Left hindlimb (tissue), 1 donor: ENCODE data around the gene ASPSCR1.
A peak's percentile ranks its signal among the peaks of the same experiment; 100 is the strongest.
"Not testable (repeated sequence)": the region's sequence is repeated elsewhere in the genome, so short reads cannot be mapped to it uniquely, and the experiment has no call there.

Experiments used
- DNase-seq: peaks from one replicate; pipeline ENCODE4 v3.0.0-alpha.2; 2018

ASPSCR1 gene

DNA sequence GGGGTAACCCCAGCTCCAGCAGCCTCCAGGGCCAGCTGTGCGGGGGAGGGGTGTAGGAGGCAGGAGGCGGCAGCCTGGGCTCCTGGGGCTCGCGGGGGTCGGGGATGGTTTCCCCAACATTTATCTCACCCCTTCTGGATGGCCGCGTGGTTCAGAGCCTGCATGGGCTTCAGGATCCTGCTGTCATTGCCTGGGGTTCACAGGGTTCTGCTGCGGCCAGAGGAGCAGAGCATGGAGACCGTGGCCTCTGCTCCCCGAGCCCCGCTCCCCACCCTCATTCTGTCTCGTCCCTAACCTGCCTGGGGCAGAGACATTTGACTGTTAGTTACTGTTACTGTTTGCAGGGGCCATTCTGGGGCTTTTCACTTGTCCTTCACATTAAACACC is 35.3 kb upstream of the ASPSCR1 start:
- DNase-seq: no peak

DNA sequence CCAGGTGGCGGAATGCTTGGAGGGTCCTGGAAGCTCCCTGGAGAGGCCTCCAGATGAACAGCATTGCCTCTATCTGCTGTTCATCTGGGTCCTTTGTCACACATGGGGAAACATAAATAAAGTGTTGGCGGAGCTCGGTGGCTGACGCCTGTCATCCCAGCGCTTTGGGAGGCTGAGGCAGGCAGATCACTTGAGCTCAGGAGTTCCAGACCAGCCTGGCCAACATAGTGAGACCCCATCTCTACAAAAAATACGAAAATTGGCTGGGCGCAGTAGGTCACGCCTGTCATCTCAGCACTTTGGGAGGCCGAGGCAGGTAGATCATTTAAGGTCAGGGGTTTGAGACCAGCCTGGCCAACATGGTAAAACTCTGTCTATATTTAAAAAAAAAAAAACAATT is 32.6 kb upstream of the ASPSCR1 start:
- no peak for DNase-seq

- DNase-seq: no peak
Observed at GRCh38 chr17:81947189-81947588, 30.2 kb upstream of the ASPSCR1 start, which contains the start of gene MYADML2. Gene MYADML2, minus strand, starts transcription at chr17:81947233. Its CDS starts 5,492 bp downstream, at chr17:81941741.

GRCh38 chr17:81948635-81949378 is 28.6 kb upstream of the ASPSCR1 start:
- no peak for DNase-seq

DNA sequence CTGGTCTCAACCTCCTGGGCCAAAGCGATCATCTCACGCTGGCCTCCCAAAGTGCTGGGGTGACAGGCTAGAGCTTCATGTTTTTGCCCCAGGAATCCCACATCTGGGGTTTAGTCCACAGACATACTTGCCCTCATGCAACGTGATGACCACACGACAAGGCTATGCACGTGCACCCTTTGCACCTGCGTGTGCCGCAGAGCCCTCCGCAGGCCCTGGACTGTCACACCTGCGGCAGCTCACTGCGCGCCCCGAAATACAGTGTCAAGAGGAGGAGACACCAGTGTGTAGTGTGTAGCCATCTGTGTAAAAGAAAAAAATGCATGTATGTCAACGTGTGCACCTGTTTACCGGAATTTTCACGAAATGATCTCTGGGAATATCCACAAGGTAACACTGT is 26.9 kb upstream of the ASPSCR1 start:
- DNase-seq: no peak

DNA sequence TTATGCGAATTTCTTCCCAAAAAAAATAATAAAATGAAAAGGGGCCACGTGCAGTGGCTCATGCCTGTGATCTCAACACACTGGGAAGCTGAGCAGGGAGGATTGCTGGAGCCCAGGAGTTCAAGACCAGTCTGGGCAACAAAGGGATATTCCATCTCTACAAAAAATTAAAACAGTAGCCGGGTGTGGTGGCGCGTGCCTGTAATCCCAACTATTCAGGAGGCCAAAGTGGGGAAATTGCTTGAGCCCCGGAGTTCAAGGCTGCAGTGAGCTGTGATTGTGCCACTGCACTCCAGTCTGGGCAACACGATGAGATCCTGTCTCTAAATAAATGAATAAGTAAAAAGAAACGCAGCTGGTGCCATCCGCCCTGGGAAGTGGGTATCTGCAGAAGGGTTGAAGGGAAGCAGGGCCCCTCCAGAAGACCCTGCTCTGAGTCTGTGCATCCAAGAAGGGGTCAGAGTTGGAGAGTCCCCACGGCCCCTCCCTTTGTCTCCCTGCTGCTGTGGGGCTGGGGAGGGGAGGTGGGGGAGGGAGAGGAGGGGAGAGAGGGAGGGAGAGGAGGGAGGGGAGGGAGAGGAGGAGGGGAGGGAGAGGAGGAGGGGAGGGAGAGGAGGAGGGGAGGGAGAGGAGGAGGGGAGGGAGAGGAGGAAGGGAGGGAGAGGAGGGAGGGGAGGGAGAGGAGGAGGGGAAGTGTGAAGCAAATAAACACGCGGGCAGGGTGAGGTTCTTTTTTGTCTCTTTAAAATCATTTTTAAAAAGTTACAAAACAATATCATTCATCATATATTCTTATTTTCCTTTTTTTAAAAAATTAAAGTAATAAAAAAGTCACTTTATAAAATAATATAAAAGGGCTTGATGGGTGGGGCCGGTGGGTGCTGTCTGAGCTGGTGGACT is 25.4 kb upstream of the ASPSCR1 start:
- DNase-seq: no peak

DNA sequence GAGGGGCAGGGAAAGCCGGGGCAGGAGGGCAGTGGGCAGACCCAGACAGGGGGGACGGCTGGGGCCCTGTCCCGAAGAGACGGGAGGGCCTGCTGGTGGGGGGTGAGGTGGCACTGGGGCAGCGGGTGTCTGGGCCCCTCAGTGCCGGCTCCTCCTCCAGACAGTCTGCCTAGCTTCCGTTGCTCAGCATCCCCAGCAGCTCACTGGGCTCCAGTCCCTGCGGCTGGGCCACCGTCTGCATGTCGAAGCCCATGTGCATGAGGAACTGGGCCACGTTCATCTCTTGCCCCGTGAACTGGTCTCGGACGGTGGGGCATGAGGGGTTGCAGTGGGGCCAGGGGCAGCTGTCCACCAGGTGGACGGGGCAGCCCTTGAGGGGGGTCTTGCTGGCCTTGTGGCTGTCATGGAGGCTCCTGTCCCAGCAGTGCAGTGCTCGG is 24.6 kb upstream of the ASPSCR1 start:
- peak; percentile 35 for DNase-seq

- not testable (repeated sequence) for DNase-seq
Observed at GRCh38 chr17:81953443-81953842, 24.0 kb upstream of the ASPSCR1 start.

DNA sequence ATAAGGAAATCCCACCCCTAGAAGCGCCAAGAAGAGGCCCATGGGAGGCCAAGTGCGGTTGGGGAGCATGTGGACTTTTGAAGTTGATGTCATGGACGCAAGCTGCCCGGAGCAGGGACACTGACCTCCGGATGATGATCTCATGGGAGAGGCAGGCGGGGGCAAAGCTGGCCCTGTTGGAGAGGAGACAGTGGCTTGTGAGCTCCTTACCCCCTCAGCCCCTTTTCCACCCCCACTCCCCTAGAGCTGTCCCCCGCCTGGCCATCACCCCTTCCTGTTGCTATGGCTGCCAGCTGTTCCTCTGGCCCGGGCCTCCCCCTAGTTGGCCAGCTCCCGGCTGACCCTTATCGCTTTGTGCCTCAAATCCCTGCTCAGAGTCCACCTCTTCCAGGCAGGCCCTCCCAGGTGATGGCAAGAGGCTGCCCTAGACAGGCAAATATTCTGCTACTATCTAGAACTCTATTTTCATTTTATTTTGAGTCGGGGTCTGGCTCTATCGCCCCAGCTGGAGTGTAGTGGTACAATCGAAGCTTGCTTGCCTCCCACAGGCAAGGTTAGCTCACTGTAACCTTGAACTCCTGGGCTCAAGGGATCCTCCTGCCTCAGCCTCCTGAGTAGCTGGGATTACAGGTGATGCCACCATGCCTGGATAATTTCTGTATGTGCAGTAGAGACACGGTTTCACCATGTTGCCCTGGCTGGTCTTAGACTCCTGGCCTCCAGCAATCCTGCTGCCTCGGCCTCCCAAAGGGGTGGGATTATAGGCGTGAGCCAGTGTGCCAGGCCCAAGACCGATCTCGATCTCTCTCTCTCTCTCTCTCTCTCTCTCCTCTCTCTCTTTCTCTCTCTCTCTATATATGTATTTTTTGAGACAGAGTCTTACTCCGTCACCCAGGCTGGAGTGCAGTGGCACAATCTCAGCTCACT is 23.0 kb upstream of the ASPSCR1 start:
- DNase-seq: no peak

GRCh38 chr17:81955058-81955681 is 22.3 kb upstream of the ASPSCR1 start:
- no peak for DNase-seq

GRCh38 chr17:81955756-81956544 is 21.5 kb upstream of the ASPSCR1 start:
- no peak for DNase-seq

DNA sequence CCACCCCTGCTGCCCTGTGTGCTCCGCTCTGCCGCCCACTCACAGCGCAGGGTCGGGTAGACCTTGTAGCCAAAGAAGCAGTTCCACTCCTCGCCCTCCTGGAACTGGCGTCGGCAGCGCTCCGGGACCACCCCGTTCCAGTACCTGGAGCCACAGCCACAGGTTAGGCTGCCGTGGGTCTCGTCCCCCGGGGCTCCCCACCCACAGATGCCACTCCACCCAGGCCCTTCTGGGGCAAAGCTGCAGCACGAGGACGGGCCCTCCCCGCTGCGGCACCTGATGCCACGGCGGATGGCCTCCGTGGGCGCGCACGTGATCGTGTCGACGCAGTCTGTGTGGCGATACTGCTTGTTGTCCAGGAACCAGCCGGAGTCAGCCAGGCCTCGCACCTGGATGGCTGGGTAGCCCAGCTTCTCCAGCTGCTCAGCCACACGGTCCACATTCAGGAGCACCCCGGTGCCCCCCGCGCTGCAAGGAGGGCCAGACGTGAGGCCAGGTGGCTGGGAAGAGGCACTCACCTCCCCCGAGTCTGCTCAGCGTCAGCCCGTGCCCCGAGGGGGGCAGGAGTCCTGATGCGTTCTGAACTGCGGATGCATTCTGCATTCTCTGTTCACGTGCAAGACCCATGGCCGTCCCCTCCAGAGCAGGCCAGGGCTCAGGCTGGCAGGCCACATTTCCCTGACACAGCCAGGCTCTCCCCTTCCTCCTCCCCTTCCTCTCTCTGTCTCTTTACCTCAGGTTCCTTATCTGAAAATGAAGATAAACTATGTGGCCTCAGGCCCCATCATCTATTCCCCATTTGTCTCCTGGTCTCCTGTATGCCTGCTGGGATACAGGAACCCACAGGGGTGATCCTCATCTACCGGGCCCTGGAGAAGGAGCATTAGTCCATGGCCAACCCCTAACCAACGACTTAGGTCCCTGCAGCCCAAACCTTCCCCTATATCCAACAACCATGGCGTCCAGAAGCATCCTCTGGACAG is 20.5 kb upstream of the ASPSCR1 start:
- no peak for DNase-seq

DNA sequence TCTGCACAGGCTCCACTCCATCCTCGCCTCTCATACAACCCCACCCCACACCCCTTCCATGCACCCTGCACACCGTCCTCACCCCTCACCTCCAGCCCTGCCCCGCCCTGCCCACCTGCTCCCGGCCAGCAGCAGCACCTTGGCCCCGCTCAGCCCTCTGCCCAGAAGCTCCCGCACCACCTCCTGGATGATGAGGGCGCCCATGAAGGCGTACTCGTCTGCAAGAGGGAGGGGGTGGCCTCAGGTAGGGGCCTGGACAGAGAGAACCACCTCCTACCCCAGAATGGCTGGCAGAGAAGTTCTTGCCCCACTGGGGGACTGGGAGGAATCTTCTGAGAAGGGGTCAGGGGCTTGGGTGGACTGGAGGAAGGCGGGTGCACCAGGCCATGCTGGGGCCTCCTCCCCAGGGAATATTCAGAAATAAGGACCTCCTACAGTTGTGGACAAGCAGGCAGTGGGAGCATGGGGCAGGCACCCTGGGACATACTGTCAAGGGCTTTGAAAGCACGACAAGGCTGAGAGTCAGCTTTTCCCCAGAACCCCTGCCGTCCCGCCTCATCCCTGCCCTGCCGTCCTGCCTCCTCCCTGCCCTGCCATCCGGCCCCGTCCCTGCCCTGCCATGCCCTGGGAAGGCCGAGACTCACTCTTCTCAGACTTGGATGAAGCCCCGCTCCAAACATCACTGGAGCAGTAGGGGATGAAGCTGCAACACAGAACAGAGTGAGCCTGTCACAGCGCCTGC is 19.6 kb upstream of the ASPSCR1 start:
- DNase-seq: no peak

DNA sequence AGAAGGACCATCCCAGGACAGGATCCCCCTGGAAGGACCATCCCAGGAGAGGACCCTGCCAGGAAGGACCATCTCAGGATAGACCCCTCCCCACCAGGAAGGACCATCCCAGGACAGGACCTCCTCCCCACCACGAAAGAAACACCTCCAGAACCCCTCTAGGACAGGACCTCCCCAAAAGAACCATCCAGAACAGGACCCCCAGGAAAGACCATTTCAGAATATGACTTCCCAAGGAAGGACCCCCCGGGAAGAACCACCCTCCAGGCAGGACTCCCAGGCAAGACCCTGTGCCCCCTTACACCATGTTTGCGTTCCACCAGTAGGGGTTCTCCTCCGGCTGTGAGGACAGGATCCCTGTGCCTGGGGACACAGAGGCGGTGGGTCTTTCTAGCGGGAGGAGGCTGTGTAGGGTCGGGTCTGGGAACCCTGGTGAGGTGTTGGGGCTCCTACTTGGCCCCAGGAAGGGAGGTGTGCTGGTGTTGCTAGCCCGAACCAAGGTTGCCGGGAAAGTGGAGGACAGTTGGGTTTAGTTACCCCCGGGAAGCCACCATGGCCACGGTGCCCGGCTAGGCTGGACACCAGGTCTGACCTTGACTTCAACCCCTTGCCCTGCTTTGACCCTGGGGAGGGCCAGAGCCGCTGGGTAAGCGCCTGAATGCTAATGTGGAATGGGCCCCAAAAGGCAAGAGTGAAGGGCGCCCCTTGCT is 18.6 kb upstream of the ASPSCR1 start:
- DNase-seq: no peak

- DNase-seq: no peak
Observed at GRCh38 chr17:81959362-81960129, 17.9 kb upstream of the ASPSCR1 start.

DNA sequence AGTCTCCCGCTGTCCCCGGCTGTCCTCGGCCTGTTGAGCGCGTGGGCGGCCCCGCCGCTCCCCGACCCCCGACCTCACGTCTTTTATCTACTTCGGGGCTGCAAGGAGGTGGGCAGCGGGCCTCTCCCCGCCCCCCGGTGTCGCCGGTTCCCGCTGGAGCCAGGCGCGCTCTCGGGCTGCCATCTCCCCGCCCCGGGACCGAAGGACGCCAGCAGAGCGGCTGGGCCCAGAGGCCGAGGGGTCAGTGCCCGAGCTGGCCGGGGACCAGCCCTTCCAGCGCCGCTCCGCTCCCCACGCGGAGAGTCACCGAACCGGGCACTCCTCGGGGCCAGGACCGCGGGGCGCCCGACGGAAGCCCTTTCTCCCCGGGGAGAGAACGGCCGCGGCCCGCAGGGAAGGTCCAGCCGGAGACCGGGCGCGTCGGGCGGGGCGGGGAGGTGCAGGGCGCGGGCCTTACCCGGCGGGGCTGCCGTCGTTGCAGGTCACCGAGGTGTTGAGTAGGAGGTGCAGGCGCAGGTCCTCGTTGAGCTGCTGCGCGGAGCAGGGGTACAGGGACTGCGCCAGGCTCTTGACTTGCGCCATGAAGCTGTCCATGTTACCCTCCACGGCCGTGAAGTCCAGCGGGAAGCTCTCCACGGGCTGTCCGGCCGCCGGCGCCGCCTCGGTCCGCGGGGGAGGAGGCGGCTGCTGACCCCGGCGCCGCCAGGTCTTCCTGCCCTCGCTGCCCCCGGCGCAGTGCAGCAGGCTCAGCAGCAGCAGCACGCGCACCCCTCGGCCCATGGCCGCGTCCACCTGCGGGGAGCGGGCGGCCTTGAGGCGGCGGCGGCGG is 17.1 kb upstream of the ASPSCR1 start:
- no peak for DNase-seq

- DNase-seq: no peak
Observed at GRCh38 chr17:81961087-81961511, 16.3 kb upstream of the ASPSCR1 start, which contains the start of gene NOTUM. Gene NOTUM, minus strand, starts transcription at chr17:81961187. Its CDS starts 278 bp downstream, at chr17:81960909.
